ENCODE measurements around the gene SYT2. TPM values are rescaled to one million over a fixed set of nuclear protein-coding genes. Genes with fewer than 3 reads are reported as not detected.

The SYT2 gene
- total and polyA plus RNA-seq, 4 donors = 0.03 to 0.09 (median 0.05) TPM; not detected in 1

GRCh38 chr1:202597090-202597761 lies 113.0 kb downstream of the SYT2 start:
- WGBS, 2 donors = 91 to 94% methylated on average over 3 of the region's 3 CpGs
- Histone ChIP-seq H3K27ac (ENCODE audit: low read depth in 1 of 2, low read length in 2 of 2) (no peak overlapping the region), H3K4me1 (ENCODE audit: control insufficient read depth in 1 of 2, insufficient read depth in 2 of 2, low read length in 2 of 2) (no peaks in the 10 kb centered on the region), H3K36me3 (ENCODE audit: control insufficient read depth in 1 of 2, insufficient read depth in 2 of 2, low read length in 1 of 2) (peaks cover 0 to 5% of the 10 kb centered on the region in 2 donors), H3K9me3 (ENCODE audit: control insufficient read depth, low read length) (no peaks in the 10 kb centered on the region), H3K4me3 (ENCODE audit: low read length in 2 of 2) (no peak overlapping the region), H3K27me3 (ENCODE audit: control insufficient read depth in 1 of 2, insufficient read depth in 2 of 2, low read length in 1 of 2) (no peaks in the 10 kb centered on the region)
- no peak for ATAC-seq (ENCODE audit: low FRiP score)
- intact Hi-C loops (cut with DNase I) = loop anchor here (5.0 kb wide), 1 partner anchor 95 kb away; no protein-coding TSS in a partner anchor
- no peak for DNase-seq

DNA sequence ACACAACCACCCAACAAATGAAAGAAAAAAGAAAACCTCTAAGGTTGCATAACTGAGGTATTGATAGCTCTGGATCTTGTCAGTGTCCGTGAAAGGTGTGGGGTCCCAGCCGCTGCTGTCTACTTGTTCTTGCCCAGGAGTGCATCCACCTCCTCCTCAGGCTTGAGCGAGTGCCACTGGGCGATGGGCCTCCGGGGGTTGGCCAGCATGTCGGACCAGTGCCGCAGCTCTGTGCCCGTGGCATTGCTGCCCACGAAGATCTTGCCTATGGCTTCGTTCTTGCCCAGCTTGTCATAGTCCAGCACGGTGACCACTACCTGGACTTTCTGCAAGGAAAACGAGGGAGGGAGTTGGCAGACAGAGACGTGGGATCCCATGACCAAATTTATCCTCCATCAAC lies 113.6 kb downstream of the SYT2 start:
- intact Hi-C loops (cut with DNase I) = loop anchor here (5.0 kb wide), 1 partner anchor 94 kb away; no protein-coding TSS in a partner anchor
- no peaks in the 10 kb centered on the region for H3K4me1 ChIP-seq (ENCODE audit: control insufficient read depth in 1 of 2, insufficient read depth in 2 of 2, low read length in 2 of 2)
- H3K27me3 ChIP-seq (ENCODE audit: control insufficient read depth in 1 of 2, insufficient read depth in 2 of 2, low read length in 1 of 2) = no peaks in the 10 kb centered on the region
- H3K27ac ChIP-seq (ENCODE audit: low read depth in 1 of 2, low read length in 2 of 2) = no peak overlapping the region
- 88 to 95% methylated on average over 13 of the region's 13 CpGs for WGBS, 2 donors
- H3K9me3 ChIP-seq (ENCODE audit: control insufficient read depth, low read length) = no peaks in the 10 kb centered on the region
- ATAC-seq (ENCODE audit: low FRiP score) (no peak), DNase-seq (no peak)
- peaks cover 0 to 7% of the 10 kb centered on the region in 2 donors for H3K36me3 ChIP-seq (ENCODE audit: control insufficient read depth in 1 of 2, insufficient read depth in 2 of 2, low read length in 1 of 2)
- H3K4me3 ChIP-seq (ENCODE audit: low read length in 2 of 2) = no peak overlapping the region

- H3K9me3 ChIP-seq (ENCODE audit: control insufficient read depth, low read length) = no peaks in the 10 kb centered on the region
- no peak for ATAC-seq (ENCODE audit: low FRiP score)
- H3K27me3 ChIP-seq (ENCODE audit: control insufficient read depth in 1 of 2, insufficient read depth in 2 of 2, low read length in 1 of 2) = no peaks in the 10 kb centered on the region
- peaks cover 0 to 7% of the 10 kb centered on the region in 2 donors for H3K36me3 ChIP-seq (ENCODE audit: control insufficient read depth in 1 of 2, insufficient read depth in 2 of 2, low read length in 1 of 2)
- intact Hi-C loops (cut with DNase I) = no loop called here
- peak overlapping the region in 1 of 2 donors; percentile 78 for H3K27ac ChIP-seq (ENCODE audit: low read depth in 1 of 2, low read length in 2 of 2)
- H3K4me3 ChIP-seq (ENCODE audit: low read length in 2 of 2) = no peak overlapping the region
- H3K4me1 ChIP-seq (ENCODE audit: control insufficient read depth in 1 of 2, insufficient read depth in 2 of 2, low read length in 2 of 2) = no peaks in the 10 kb centered on the region
- 31 to 32% methylated on average over 4 of the region's 4 CpGs for WGBS, 2 donors
- no peak for DNase-seq
Measured at GRCh38 chr1:202593845-202594244, 116.4 kb downstream of the SYT2 start.

DNA sequence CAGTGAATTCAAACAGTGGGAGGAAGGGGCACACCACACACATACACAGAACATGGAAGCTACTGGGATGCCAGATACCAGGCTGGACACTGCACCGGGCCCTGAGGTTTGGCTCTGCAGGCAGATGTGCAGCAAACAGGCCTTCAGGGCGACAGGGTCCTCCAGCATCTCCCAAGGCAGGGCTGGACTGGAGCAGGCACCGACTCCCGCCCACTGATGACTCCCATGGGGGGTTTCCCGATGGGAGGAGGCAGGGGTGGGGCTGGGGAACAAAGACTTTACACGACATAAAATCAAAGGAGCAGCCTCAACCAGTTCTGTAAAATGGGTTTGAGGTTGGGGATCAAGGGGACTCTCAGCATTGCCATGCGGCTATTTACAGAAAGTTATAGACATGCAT lies 118.1 kb downstream of the SYT2 start:
- Histone ChIP-seq H3K27ac (ENCODE audit: low read depth in 1 of 2, low read length in 2 of 2) (peak overlapping the region in 1 of 2 donors; percentile 25), H3K4me1 (ENCODE audit: control insufficient read depth in 1 of 2, insufficient read depth in 2 of 2, low read length in 2 of 2) (peaks cover 0 to 2% of the 10 kb centered on the region in 2 donors), H3K4me3 (ENCODE audit: low read length in 2 of 2) (no peak overlapping the region), H3K9me3 (ENCODE audit: control insufficient read depth, low read length) (no peaks in the 10 kb centered on the region), H3K36me3 (ENCODE audit: control insufficient read depth in 1 of 2, insufficient read depth in 2 of 2, low read length in 1 of 2) (peaks cover 0 to 7% of the 10 kb centered on the region in 2 donors), H3K27me3 (ENCODE audit: control insufficient read depth in 1 of 2, insufficient read depth in 2 of 2, low read length in 1 of 2) (no peaks in the 10 kb centered on the region)
- DNase-seq (no peak), ATAC-seq (ENCODE audit: low FRiP score) (no peak)
- intact Hi-C loops (cut with DNase I) = no loop called here
- WGBS, 2 donors = 71 to 75% methylated on average over 7 of the region's 7 CpGs

DNA sequence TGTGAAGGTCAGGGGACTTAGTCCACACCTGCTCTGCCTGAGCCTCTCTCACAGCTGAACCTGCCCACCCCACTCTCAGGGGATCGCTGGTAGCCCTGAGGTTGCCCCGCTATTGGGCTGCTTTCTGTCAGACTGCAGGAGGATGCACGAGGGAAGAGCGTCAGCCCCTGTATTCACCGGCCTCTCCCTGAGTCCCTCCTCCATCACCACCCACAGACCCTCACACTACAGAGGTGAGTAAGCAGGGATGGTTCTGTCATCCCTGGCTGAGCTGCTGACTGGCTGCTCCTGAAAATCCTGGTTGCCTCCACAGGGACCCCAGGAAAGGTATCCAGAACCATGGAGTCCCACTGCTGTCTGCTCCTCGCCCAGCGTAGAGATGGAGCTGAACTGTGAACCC lies 118.7 kb downstream of the SYT2 start:
- H3K27ac ChIP-seq (ENCODE audit: low read depth in 1 of 2, low read length in 2 of 2) = peak overlapping the region in 1 of 2 donors; percentile 25
- WGBS, 2 donors = 86 to 90% methylated on average over 7 of the region's 7 CpGs
- peaks cover 2% of the 10 kb centered on the region in 2 donors for H3K4me1 ChIP-seq (ENCODE audit: control insufficient read depth in 1 of 2, insufficient read depth in 2 of 2, low read length in 2 of 2)
- no peak overlapping the region for H3K4me3 ChIP-seq (ENCODE audit: low read length in 2 of 2)
- H3K36me3 ChIP-seq (ENCODE audit: control insufficient read depth in 1 of 2, insufficient read depth in 2 of 2, low read length in 1 of 2) = peaks cover 0 to 7% of the 10 kb centered on the region in 2 donors
- intact Hi-C loops (cut with DNase I) = no loop called here
- no peak for ATAC-seq (ENCODE audit: low FRiP score)
- H3K27me3 ChIP-seq (ENCODE audit: control insufficient read depth in 1 of 2, insufficient read depth in 2 of 2, low read length in 1 of 2) = no peaks in the 10 kb centered on the region
- no peaks in the 10 kb centered on the region for H3K9me3 ChIP-seq (ENCODE audit: control insufficient read depth, low read length)
- DNase-seq = no peak

GRCh38 chr1:202590975-202591411 lies 119.3 kb downstream of the SYT2 start:
- H3K4me3 ChIP-seq (ENCODE audit: low read length in 2 of 2) = no peak overlapping the region
- WGBS, 2 donors = 62 to 69% methylated on average over 5 of the region's 5 CpGs
- no peak for DNase-seq
- ATAC-seq (ENCODE audit: low FRiP score) = no peak
- H3K36me3 ChIP-seq (ENCODE audit: control insufficient read depth in 1 of 2, insufficient read depth in 2 of 2, low read length in 1 of 2) = peaks cover 0 to 5% of the 10 kb centered on the region in 2 donors
- intact Hi-C loops (cut with DNase I) = no loop called here
- peaks cover 3 to 4% of the 10 kb centered on the region in 2 donors for H3K4me1 ChIP-seq (ENCODE audit: control insufficient read depth in 1 of 2, insufficient read depth in 2 of 2, low read length in 2 of 2)
- H3K9me3 ChIP-seq (ENCODE audit: control insufficient read depth, low read length) = no peaks in the 10 kb centered on the region
- H3K27me3 ChIP-seq (ENCODE audit: control insufficient read depth in 1 of 2, insufficient read depth in 2 of 2, low read length in 1 of 2) = no peaks in the 10 kb centered on the region
- peak overlapping the region in 1 of 2 donors; percentile 91 for H3K27ac ChIP-seq (ENCODE audit: low read depth in 1 of 2, low read length in 2 of 2)

GRCh38 chr1:202590126-202590525 lies 120.1 kb downstream of the SYT2 start:
- H3K4me1 ChIP-seq (ENCODE audit: control insufficient read depth in 1 of 2, insufficient read depth in 2 of 2, low read length in 2 of 2) = peaks cover 7% of the 10 kb centered on the region in 2 donors
- H3K9me3 ChIP-seq (ENCODE audit: control insufficient read depth, low read length) = no peaks in the 10 kb centered on the region
- ATAC-seq (ENCODE audit: low FRiP score) = no peak
- intact Hi-C loops (cut with DNase I) = no loop called here
- H3K27me3 ChIP-seq (ENCODE audit: control insufficient read depth in 1 of 2, insufficient read depth in 2 of 2, low read length in 1 of 2) = no peaks in the 10 kb centered on the region
- peaks cover 0 to 5% of the 10 kb centered on the region in 2 donors for H3K36me3 ChIP-seq (ENCODE audit: control insufficient read depth in 1 of 2, insufficient read depth in 2 of 2, low read length in 1 of 2)
- 60 to 65% methylated on average over 4 of the region's 4 CpGs for WGBS, 2 donors
- no peak for DNase-seq
- H3K27ac ChIP-seq (ENCODE audit: low read depth in 1 of 2, low read length in 2 of 2) = peak overlapping the region; percentile 2 to 91
- H3K4me3 ChIP-seq (ENCODE audit: low read length in 2 of 2) = no peak overlapping the region

GRCh38 chr1:202589190-202589930 lies 120.9 kb downstream of the SYT2 start:
- Histone ChIP-seq H3K27ac (ENCODE audit: low read depth in 1 of 2, low read length in 2 of 2) (peak overlapping the region; percentile 72 to 91), H3K36me3 (ENCODE audit: control insufficient read depth in 1 of 2, insufficient read depth in 2 of 2, low read length in 1 of 2) (peaks cover 0 to 5% of the 10 kb centered on the region in 2 donors), H3K9me3 (ENCODE audit: control insufficient read depth, low read length) (no peaks in the 10 kb centered on the region), H3K4me3 (ENCODE audit: low read length in 2 of 2) (no peak overlapping the region), H3K27me3 (ENCODE audit: control insufficient read depth in 1 of 2, insufficient read depth in 2 of 2, low read length in 1 of 2) (no peaks in the 10 kb centered on the region), H3K4me1 (ENCODE audit: control insufficient read depth in 1 of 2, insufficient read depth in 2 of 2, low read length in 2 of 2) (peaks cover 7% of the 10 kb centered on the region in 2 donors)
- 15 to 20% methylated on average over 8 of the region's 8 CpGs for WGBS, 2 donors
- ATAC-seq (ENCODE audit: low FRiP score) (peak; percentile 89), DNase-seq (peak; percentile 94 to 95)
- intact Hi-C loops (cut with DNase I) = loop anchor here (5.0 kb wide), 2 partner anchors 47 to 82 kb away; no protein-coding TSS in a partner anchor
